Stimulated activated naive CD8-positive, alpha-beta T cell treated with anti-CD3 and anti-CD28 coated beads, Interleukin-15, Interleukin-2, amounts not matched to agents 100 U/mL and 50 U/mL, for 24 hours (primary cell): ENCODE data around the gene IP6K3.

Source experiments
- ATAC-seq: fragments of 150-1000 bp; cut with Tn5 transposase; one replicate; pipeline ENCODE4 v1.10.0; 2021
- DNase-seq: peaks from one replicate; pipeline ENCODE4 v3.0.0; 2021

Gene IP6K3

DNA sequence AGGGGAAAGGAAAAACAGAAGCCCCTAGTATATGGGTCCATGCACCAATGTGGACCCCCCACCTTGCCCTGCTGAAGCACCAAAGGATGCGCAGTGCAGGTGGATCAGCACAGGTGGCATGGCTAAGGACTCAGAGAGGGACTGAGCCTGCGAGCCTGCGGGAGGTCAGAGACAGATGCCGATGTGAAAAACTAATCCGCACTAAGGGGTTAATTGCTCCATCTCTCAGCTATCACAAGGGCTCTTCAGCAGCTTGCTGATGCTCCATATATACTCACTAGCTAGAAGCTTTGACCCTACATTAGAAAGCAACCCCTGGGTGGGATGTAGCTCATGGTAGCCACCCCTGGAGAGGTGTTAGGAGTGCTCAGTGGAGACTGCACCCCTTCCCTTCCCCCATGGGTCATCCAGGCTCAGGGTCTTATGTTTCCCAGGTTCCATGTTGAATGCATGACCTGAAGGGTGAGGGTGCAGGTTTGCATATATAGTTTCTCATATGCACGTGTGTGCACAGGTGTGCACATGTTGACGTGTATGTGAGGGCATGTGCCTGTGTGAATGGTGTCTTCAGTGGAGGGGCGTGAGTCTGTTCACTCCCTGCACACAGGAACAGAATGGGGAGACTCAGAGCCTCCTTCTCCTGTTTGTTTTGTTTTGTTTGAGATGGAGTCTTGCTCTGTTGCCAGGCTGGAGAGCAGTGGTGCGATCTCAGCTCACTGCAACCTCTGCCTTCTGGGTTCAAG, 13.4 kb upstream of the IP6K3 start:
- no peak for DNase-seq
- ATAC-seq: no peak

DNA sequence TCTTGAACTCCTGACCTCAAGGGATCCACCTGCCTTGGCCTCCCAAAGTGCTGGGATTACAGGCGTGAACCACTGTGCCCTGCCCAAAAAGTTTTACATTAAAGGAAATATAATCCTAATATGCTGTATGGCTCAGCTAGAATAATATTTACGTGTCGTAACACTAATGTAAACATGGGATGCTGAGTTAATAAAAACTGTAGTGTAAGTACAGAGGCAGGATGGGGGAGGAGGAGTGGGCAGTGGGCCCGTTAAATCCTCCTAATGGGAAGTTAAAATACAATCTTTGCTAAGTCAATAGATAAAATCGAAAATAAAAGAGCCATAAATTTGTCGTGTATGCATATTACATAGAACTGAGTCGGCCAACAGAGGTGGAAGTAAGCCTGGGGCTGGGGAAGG, 12.1 kb upstream of the IP6K3 start:
- no peak for ATAC-seq

GRCh38 chr6:33757906-33758305, 11.2 kb upstream of the IP6K3 start:
- DNase-seq: no peak
- ATAC-seq: no peak

More for the DNA sequence above, 12.1 kb upstream of the IP6K3 start:
- no peak for DNase-seq

GRCh38 chr6:33757113-33757512, 10.4 kb upstream of the IP6K3 start:
- ATAC-seq: no peak

GRCh38 chr6:33756211-33756954, 9.7 kb upstream of the IP6K3 start:
- ATAC-seq (no peak), DNase-seq (no peak)

More at GRCh38 chr6:33757113-33757512, 10.4 kb upstream of the IP6K3 start:
- DNase-seq: no peak

GRCh38 chr6:33755070-33755869, 8.6 kb upstream of the IP6K3 start:
- DNase-seq: no peak
- no peak for ATAC-seq

- ATAC-seq: no peak
These were observed 7.5 kb upstream of the IP6K3 start for GRCh38 chr6:33754222-33754621.

GRCh38 chr6:33752646-33753015, 5.9 kb upstream of the IP6K3 start:
- ATAC-seq: no peak
- no peak for DNase-seq

More at GRCh38 chr6:33754222-33754621, 7.5 kb upstream of the IP6K3 start:
- DNase-seq: no peak

DNA sequence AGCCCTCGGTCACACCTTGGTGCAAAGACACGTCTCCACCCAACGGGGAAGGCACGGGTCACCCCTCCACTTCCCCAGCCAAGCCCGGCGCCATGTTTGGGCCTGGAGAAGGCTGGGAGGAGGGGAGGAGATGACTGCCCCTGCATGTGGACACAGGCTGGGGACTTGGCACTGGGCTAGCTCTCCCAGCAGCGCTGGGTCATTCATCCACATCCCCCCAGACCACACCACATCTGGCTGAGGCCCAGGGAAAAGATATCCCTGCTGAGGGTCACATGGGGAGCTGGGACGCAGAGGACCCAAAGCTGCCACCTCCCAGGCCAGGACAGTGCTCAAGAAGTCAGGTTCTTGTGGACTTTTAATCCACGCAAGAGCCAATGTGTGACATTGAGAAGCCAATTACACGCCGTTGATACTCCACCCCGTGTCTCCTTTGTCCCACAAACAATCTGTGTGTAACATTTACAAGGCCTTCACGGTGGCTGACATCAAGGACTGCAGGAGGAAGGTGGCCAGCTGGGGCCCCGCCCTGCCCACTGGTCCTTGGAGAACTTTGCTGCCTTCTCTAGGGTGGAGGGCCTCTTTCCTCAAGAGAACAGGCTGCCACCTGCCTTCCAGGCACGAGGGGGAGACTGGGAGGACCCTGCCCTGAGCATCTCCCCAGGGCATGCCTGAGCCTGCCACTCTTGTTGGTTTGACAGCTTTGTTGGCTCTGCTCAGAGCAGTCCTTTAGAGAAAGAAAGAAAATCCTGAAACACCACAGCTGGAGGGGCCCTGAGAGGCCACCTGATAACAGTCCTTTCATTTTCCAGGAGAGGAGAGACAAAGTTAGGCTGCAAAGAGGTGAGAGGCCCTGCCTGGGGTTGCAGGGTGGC, 5.3 kb upstream of the IP6K3 start:
- DNase-seq (no peak), ATAC-seq (no peak)

DNA sequence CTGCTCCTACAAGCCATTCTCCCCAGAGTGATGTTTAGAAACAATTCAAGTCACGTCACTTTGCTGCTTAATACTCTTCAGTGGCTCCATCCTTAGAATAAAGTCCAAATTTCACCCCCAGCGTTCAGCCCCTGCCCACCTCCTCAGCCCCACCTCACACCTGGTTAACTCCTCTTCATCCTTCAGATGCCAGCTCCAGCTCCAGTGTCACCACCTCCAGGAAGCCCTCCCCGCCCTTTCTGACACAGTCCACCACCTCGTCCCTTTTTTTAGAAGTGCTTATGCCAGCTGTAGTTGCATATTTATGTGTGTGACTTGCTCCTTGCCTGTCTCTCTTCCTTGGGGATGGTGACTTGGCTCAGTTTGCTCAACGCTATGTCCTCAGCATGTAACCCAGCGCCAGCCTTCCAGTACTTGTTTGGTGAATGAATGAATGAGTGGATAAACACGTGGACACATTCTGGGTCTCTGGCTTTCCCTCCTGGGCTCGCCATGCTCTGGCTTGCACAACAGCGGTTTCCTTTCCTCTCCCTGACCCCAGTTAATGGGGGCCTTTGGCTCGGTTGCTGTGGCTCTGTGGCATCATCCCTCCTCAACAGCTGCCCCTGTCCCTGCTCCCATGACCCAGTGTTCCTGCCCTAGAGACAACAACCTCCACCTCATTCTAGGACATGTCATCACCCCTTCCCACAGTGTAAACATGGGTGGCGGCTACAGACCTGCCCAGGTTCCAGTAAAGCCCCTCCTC, 3.7 kb upstream of the IP6K3 start:
- no peak for ATAC-seq
- DNase-seq: no peak

DNA sequence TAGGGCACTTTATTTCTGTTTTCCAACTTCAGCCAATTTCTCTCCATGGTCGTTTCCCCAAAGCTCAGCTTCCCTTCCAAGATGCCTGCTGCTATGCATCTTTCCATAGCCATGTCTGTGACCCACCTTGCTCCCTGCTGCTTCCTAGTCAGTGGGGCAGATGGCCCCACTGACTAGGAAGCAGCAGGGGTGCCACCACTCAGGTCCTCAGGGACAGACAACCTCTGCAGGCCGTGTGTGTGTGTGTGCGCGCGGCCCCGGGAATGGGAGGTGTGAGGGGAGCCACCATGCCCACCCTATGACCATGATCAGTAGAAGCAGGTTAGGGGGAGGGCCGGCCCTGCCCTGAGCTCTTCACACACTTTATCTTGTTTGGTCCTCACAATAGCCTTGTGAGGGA, 2.7 kb upstream of the IP6K3 start:
- ATAC-seq (no peak), DNase-seq (no peak)

GRCh38 chr6:33748841-33749240, 2.1 kb upstream of the IP6K3 start:
- no peak for DNase-seq
- ATAC-seq: no peak

DNA sequence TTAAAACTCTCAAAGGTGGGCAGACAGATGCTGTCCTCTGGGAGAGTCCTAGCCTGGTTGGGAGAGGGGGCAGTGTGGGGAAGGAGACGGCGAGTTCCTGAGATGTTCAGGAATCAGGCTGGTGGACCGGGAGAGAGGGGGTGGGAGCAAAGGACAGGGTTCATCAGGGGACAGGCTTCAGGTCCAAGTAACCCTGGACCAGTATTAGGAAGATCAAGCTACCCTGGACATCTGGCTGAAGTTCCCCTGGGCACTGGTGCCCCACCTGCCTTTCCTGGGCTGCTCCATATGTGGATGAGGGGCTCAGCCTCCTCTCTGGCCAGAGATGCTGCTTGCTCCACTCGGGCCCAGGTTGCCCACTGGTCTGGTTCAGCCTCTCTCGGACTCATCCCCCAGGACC, 1.1 kb upstream of the IP6K3 start:
- DNase-seq: no peak
- no peak for ATAC-seq

GRCh38 chr6:33746036-33746600, 587 bp downstream of the IP6K3 start:
- ATAC-seq: no peak
- no peak for DNase-seq

GRCh38 chr6:33745548-33745947, 1.2 kb downstream of the IP6K3 start:
- ATAC-seq (no peak), DNase-seq (no peak)

- ATAC-seq (no peak), DNase-seq (no peak)
These were observed 1.7 kb downstream of the IP6K3 start for GRCh38 chr6:33744895-33745546.

GRCh38 chr6:33744001-33744848, 2.5 kb downstream of the IP6K3 start:
- ATAC-seq (peak; percentile 65), DNase-seq (peak; percentile 79)

GRCh38 chr6:33742837-33743236, 3.9 kb downstream of the IP6K3 start:
- no peak for ATAC-seq
- no peak for DNase-seq

- DNase-seq (no peak), ATAC-seq (no peak)
These were observed 4.6 kb downstream of the IP6K3 start for GRCh38 chr6:33742092-33742491.
